Smooth muscle cell (in vitro differentiated cells): ENCODE results near the gene ZNF687. TPM values are rescaled to one million over a fixed set of nuclear protein-coding genes. Genes with fewer than 3 reads are reported as not detected.

Experiments used
- DNase-seq: peaks from one replicate; lab custom pipeline; 2025; ENCODE audit not compliant: unreplicated experiment; lab: John Stamatoyannopoulos, UW
- H2AFZ ChIP-seq: fragments of 200-600 bp; sonication (generic); 2 replicates; pipeline ENCODE4 v1.6.0; 2016; ENCODE audit warnings: antibody characterized with exemption, low read depth, mild to moderate bottlenecking
- H3F3A ChIP-seq: fragments of 200-600 bp; sonication (generic); 2 replicates; pipeline ENCODE4 v1.6.0; 2017; ENCODE audit warnings: antibody characterized with exemption, low read depth
- H3K27ac ChIP-seq: fragments of 200-600 bp; sonication (generic); 2 replicates; pipeline ENCODE4 v1.5.1; 2016; ENCODE audit warnings: low read depth, mild to moderate bottlenecking
- H3K27me3 ChIP-seq: fragments of 200-600 bp; sonication (generic); 2 replicates; pipeline ENCODE4 v1.6.1; 2016; ENCODE audit warnings: low read depth, mild to moderate bottlenecking
- H3K36me3 ChIP-seq: fragments of 200-600 bp; sonication (generic); 2 replicates; pipeline ENCODE4 v1.5.1; 2016; ENCODE audit warnings: low read depth
- H3K4me1 ChIP-seq: fragments of 200-600 bp; sonication (generic); 2 replicates; pipeline ENCODE4 v1.5.1; 2016; ENCODE audit warnings: low read depth
- H3K4me2 ChIP-seq: fragments of 200-600 bp; sonication (generic); 2 replicates; pipeline ENCODE4 v1.6.0; 2016; ENCODE audit warnings: mild to moderate bottlenecking
- H3K4me3 ChIP-seq: fragments of 200-600 bp; sonication (generic); 2 replicates; pipeline ENCODE4 v1.5.1; 2016; ENCODE audit warnings: mild to moderate bottlenecking
- H3K79me2 ChIP-seq: fragments of 200-600 bp; sonication (generic); 2 replicates; pipeline ENCODE4 v1.6.0; 2016; ENCODE audit warnings: low read depth, mild to moderate bottlenecking
- H3K9ac ChIP-seq: fragments of 200-600 bp; sonication (generic); 2 replicates; pipeline ENCODE4 v1.6.0; 2016; ENCODE audit warnings: low read depth
- H3K9me3 ChIP-seq: fragments of 200-600 bp; sonication (generic); replicated peaks from 2 replicates; pipeline ENCODE4 v1.5.1; 2016; ENCODE audit warnings: low read depth
- H4K20me1 ChIP-seq: fragments of 200-600 bp; sonication (generic); 2 replicates; pipeline ENCODE4 v1.6.0; 2016; ENCODE audit warnings: low read depth
- WGBS: methylation state at CpG from one replicate; pipeline ENCODE4 v1.1.7; 2016; ENCODE audit warnings: low lambda C conversion rate; 5-methylcytosine and 5-hydroxymethylcytosine counted together
- polyA plus RNA-seq: library from polyadenylated mRNA; unstranded; fragments of >200 nt; fragmentation: Nextera tagmentation; extraction: Ambion mirVana; gene quantifications from 2 replicates; pipeline ENCODE4 v1.2.1, GENCODE V29; 2016
- total RNA-seq: library from RNA; depleted of rRNA; stranded (reverse); fragments of >200 nt; gene quantifications from 2 replicates; pipeline ENCODE4 v1.2.3, GENCODE V29; 2014
- TF ChIP-seq, protein P1 (sequence below): fragments of 200-600 bp; sonication (generic); IDR thresholded peaks from 2 replicates; pipeline ENCODE4 v1.5.1; 2017; ENCODE audit warnings: borderline replicate concordance, mild to moderate bottlenecking, antibody characterized with exemption; ENCODE audit not compliant: insufficient read depth, poor library complexity, severe bottlenecking

ZNF687 gene
- total and polyA plus RNA-seq, 2 experiments from 2014 or later = 2.4 to 10.7 TPM

- Histone ChIP-seq H3K27ac (peak overlapping the region; percentile 99), H3K27me3 (no peaks in the 10 kb centered on the region), H3K4me1 (peaks cover 33% of the 10 kb centered on the region), H2AFZ (no peak overlapping the region), H4K20me1 (peaks cover 26% of the 10 kb centered on the region), H3K4me3 (no peak overlapping the region), H3K9me3 (no peaks in the 10 kb centered on the region), H3K9ac (peak overlapping the region; percentile 95), H3K4me2 (peak overlapping the region; percentile 72), H3K36me3 (peaks cover 3% of the 10 kb centered on the region), H3F3A (peaks cover 20% of the 10 kb centered on the region), H3K79me2 (peaks cover 10% of the 10 kb centered on the region)
- TF ChIP-seq, protein P1, sequence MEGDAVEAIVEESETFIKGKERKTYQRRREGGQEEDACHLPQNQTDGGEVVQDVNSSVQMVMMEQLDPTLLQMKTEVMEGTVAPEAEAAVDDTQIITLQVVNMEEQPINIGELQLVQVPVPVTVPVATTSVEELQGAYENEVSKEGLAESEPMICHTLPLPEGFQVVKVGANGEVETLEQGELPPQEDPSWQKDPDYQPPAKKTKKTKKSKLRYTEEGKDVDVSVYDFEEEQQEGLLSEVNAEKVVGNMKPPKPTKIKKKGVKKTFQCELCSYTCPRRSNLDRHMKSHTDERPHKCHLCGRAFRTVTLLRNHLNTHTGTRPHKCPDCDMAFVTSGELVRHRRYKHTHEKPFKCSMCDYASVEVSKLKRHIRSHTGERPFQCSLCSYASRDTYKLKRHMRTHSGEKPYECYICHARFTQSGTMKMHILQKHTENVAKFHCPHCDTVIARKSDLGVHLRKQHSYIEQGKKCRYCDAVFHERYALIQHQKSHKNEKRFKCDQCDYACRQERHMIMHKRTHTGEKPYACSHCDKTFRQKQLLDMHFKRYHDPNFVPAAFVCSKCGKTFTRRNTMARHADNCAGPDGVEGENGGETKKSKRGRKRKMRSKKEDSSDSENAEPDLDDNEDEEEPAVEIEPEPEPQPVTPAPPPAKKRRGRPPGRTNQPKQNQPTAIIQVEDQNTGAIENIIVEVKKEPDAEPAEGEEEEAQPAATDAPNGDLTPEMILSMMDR = no peak
- peak; percentile 45 for DNase-seq
- WGBS = 10% methylated on average over 7 of the region's 7 CpGs
These were observed 29.7 kb downstream of the ZNF687 start for GRCh38 chr1:151311589-151312331.

- Histone ChIP-seq H3K79me2 (peaks cover 10% of the 10 kb centered on the region), H3K9me3 (no peaks in the 10 kb centered on the region), H3F3A (peaks cover 20% of the 10 kb centered on the region), H3K4me1 (peaks cover 33% of the 10 kb centered on the region), H3K27ac (peak overlapping the region; percentile 99), H3K9ac (peak overlapping the region; percentile 95), H3K36me3 (no peaks in the 10 kb centered on the region), H2AFZ (no peak overlapping the region), H3K27me3 (no peaks in the 10 kb centered on the region), H3K4me2 (peak overlapping the region; percentile 72), H3K4me3 (no peak overlapping the region), H4K20me1 (peaks cover 26% of the 10 kb centered on the region)
- TF ChIP-seq, protein P1 = no peak
- WGBS = 45% methylated on average over 4 of the region's 4 CpGs
- no peak for DNase-seq
These were observed 30.3 kb downstream of the ZNF687 start for GRCh38 chr1:151312411-151312810.

- H3K4me3 ChIP-seq = no peak overlapping the region
- TF ChIP-seq, protein P1 = no peak
- H3K27ac ChIP-seq = peak overlapping the region; percentile 99
- no peak for DNase-seq
- peaks cover 26% of the 10 kb centered on the region for H4K20me1 ChIP-seq
- WGBS = 95% methylated on average over 8 of the region's 8 CpGs
- H3K36me3 ChIP-seq = no peaks in the 10 kb centered on the region
- H3K4me2 ChIP-seq = peak overlapping the region; percentile 72
- H3K79me2 ChIP-seq = peaks cover 13% of the 10 kb centered on the region
- H3F3A ChIP-seq = peaks cover 20% of the 10 kb centered on the region
- H3K4me1 ChIP-seq = peaks cover 33% of the 10 kb centered on the region
- H3K9ac ChIP-seq = peak overlapping the region; percentile 95
- no peak overlapping the region for H2AFZ ChIP-seq
- H3K9me3 ChIP-seq = no peaks in the 10 kb centered on the region
- H3K27me3 ChIP-seq = no peaks in the 10 kb centered on the region
These were observed 30.7 kb downstream of the ZNF687 start for GRCh38 chr1:151312826-151313225.

- Histone ChIP-seq H3K9me3 (no peaks in the 10 kb centered on the region), H3F3A (peaks cover 20% of the 10 kb centered on the region), H3K27ac (peak overlapping the region; percentile 99), H4K20me1 (peaks cover 26% of the 10 kb centered on the region), H3K9ac (no peak overlapping the region), H3K4me3 (no peak overlapping the region), H3K4me1 (peaks cover 33% of the 10 kb centered on the region), H3K27me3 (no peaks in the 10 kb centered on the region), H3K36me3 (no peaks in the 10 kb centered on the region), H3K4me2 (peak overlapping the region; percentile 72), H3K79me2 (peaks cover 14% of the 10 kb centered on the region), H2AFZ (no peak overlapping the region)
- 96% methylated on average over 2 of the region's 2 CpGs for WGBS
- no peak for DNase-seq
- TF ChIP-seq, protein P1 = no peak
These were observed 31.4 kb downstream of the ZNF687 start for GRCh38 chr1:151313501-151313900.
